CD4-positive, alpha-beta T cell treated with Interleukin-1 beta for 1 hour (primary cell): ENCODE data around the gene ZNRF3.
"Not testable (repeated sequence)": the region's sequence is repeated elsewhere in the genome, so short reads cannot be mapped to it uniquely, and the experiment has no call there.

ENCODE experiments used
- DNase-seq, 2 donors: peaks; one replicate each; pipeline ENCODE4 v3.0.0-alpha.2; 2020 to 2022

Gene ZNRF3

DNA sequence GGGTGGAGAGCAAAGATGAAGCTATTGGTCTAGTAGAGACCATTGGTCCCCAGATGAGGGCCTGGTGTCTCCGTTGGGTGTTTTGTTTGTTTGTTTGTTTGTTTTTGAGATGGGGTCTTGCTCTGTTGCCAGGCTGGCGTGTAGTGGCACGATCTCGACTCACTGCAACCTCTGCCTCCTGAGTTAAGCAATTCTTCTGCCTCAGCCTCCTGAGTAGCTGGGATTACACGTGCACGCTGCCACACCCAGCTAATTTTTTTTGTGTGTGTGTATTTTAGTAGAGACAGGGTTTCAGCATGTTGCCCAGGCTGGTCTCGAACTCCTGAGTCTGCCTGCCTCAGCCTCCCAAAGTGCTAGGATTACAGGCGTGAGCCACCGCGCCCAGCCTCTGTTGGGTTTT, 25.4 kb downstream of the ZNRF3 start:
- not testable (repeated sequence) for DNase-seq

DNA sequence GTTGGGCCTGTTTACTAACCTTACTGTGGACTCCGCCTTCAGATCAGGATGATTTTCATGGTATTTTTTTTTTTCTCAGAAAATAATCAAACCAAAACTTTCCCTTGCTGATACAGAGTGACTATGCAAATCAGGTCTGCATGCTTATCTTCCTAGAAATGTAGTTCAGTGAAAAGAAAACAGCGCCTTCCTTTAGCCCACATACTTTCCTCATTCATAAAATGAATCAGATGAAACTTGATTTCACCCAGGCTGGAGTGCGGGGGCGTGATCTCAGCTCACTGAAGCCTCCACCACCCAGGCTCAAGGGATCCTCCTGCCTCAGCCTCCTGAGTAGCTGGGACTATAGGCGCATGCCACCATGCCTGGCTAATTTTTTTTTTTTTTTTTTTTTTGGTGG, 26.0 kb downstream of the ZNRF3 start:
- DNase-seq = no peak

GRCh38 chr22:28910569-28911303, 27.4 kb downstream of the ZNRF3 start:
- no peak for DNase-seq

- no peak for DNase-seq
Observed at GRCh38 chr22:28911304-28911690, 27.9 kb downstream of the ZNRF3 start.

GRCh38 chr22:28911777-28912669, 28.7 kb downstream of the ZNRF3 start:
- DNase-seq = no peak

DNA sequence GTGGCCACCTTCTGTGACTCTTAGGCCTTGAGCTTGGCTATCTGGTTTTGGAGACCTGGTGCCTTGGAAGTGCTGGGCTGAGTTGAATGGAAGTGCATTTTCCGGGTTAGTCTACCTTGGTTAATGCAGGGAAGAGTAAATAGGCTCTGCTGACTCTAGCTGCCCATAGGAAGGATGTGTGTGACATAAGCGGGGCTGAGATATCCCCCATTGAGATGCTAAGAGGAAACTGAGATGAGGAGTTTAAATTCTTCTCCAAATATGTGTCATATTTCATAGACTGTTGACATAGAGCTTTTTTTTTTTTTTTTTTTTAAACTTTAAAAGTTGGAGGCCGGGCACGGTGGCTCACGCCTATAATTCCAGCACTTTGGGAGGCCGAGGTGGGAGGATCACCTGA, 30.8 kb downstream of the ZNRF3 start:
- no peak for DNase-seq

DNA sequence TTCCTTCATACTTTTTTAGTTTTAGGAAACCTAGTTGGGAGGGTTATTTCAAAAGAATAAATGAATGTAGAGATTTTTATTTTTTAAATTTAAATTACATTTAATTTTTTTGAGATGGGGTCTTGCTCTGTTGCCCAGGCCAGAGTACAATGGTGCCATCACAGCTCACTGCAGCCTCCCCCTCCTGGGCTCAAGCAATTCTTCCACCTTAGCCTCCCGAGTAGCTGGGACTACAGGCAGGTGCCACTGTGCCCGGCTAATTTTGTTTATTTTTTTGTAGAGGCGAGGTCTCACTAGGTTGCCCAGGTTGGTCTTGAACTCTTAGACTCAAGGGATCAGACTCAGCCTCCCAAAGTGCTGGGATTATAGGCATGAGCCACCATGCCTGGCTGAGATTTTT, 32.6 kb downstream of the ZNRF3 start:
- no peak for DNase-seq

- DNase-seq = no peak
Observed at GRCh38 chr22:28917747-28918549, 34.6 kb downstream of the ZNRF3 start.

DNA sequence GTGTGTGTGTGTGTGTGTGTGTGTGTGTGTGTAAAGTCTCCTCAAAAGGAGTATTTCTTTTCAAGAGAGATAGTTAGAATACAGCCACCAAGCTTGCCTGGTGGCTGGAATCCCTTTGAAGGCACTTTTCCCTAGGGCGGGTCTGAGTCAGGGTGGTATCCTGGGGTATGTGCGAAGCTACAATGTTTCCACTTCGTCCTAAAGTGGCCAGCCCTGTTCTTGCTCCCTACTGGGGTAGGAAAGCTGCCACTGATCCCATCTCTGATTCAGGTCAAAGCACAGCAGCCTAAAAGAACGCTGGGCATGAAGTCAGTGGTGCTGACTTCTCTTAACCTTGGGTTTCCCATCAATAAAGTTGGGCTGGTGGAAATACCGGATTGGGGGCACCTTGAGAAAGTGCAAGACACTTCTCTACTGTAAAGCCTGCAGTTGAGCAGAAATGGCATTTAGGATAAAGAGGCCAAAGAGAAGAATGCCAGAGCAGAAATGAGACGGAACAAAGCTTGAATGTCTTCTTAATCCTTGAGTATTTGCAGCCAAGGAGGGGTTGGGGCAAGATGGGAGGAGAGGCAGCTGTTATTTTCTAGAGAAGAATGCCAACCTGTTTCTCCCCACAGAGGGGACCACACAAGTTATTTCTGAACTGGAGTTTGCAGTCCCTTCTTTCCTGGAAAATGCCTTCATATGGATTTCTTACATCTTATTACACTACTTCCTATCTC, 35.3 kb downstream of the ZNRF3 start:
- DNase-seq = no peak

DNA sequence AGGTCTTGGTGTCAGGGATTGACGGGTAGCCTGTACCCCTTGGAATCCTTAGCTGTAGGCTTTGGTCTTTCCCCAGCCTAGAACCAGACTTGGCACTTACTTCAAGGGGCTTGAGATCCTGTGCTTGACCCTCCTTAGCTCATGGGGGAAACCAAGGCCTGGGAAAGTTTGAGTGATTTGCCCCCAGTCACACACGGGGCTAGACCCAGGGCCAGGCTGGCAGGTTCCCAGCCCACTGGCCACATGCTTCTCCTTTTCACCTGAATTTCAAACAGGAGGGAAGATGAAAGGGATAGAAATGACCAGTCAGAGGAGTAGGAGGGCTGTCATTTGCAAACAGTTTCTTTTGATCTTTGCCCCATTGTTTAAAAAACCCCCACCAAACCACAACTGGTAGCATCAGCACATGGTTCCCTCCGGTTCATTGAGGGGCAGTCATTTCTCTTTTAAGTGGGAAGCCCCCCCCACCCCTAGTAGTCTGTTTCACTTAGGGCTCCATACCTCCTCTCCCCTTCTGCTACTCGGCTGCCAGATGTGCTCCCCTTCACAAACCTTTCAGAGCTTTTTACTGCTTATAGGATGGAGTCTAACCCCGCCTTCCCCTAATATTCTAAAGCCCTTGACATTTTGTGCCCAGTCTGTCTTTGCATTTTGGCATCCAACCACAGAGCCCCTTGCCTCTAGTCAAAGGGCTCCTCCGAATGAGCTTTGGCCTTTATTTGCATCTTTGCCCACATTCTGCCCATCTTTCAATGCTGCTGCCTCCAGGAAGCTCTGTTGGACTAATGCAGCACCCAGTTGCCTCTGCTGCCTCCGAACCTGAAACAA, 37.6 kb downstream of the ZNRF3 start:
- no peak for DNase-seq

DNA sequence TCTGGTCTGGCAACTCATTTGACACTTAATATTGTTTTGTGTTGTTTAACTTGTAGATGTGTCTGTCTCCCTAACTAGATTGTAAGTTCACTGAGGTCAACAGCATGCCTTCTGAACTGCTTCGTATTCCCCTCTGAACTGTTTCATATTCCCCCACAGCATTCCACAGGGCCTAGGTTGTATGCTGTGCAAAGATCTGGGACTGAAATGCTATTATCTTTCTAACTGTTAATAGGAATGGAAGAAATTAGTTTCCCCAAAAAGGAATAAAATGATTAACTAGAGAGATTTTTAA, 38.2 kb downstream of the ZNRF3 start:
- no peak for DNase-seq

DNA sequence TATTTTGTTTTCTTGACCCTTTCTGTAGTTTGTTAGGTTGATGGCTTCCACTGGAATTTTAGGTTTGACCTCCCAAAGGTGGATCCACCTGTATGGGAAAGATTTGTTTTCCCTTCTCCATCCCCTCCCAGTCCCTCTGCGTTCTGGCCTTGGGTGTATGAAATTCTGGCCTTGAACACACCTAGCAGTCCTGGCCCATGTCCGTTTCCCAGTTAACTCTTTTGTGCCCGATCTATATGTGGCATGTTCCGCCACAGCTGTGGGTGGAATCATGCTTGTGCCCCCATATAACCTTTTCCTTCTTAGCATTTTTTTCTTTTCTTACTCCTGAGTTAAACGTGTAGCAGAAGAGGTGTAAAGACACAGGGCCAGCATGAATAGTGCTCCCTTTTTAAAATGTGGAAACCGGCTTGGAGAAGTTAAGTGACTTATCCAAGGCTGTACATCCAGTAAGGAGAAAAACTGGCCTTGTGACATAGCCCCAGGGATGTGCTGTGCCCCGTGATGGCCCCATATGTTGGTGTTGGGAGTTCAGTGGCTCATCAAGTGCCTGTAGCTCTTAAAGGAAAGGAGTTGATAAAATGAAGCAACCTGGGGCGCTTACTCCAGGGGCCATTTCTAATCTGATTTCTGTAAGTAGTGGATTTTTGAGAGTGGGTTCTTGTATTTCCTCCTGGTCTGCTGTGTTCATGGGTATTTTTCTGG, 39.3 kb downstream of the ZNRF3 start:
- DNase-seq = no peak

DNA sequence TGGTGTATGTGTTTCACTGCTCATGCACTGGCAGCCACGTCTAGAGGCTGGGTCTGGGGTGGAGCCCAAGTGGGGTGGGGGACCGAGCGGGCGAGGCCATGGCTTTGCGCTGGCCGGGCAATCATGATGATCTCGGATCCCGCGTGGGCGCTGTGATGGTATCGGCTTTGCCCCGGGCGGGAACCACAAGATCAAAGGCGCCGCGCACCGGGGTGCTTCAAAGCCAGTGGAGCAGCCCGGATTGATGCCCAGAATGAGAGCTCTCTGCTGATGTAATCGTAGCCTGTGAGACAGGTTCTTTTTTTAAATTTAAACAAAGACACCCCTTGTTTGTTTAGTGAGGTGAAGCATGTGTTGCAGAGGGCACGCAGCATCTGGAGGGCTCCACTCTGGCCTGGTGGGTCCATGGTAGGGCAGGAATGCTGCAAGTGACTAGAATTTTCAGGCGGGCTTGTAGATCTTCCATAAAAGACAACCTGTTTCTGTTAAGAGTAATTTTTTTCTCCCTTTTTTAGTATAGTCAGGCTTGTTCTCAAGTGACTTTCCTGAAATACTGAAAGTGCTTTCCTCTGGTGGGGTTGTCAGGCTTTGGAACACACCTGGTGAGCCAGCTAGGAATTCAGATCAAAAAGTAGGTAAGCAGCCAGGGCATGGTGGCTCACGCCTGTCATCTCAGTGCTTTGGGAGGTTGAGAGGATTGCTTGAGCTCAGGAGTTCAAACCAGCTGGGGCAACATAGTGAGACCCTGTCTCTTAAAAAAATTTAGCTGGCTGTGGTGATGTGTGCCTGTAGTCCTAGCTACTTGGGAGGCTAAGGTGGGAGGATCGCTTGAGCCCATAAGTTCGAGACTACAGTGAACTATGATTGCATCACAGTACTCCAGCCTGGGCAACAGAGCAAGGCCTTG, 40.7 kb downstream of the ZNRF3 start:
- no peak for DNase-seq

DNA sequence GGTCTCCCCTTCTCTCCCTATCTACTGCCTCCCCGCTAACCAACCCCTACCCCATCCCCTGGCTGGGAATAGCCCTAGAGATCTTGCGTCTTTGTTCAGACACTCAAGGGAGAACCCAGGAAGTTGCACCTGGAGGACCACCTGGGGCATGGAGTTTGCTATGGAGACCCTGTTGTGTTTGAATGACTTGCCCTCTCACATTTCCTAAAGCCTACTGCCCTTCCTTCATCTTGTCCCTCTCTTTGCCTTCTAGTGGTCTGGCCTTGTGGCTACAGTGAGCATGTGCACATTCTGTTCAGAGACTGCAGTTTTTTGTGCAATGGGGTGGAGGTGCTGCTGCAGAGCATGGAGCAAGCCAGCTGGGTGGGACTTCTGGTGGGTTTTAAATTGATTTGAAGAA, 42.5 kb downstream of the ZNRF3 start:
- no peak for DNase-seq

GRCh38 chr22:28927630-28928029, 44.3 kb downstream of the ZNRF3 start:
- DNase-seq = no peak

- DNase-seq = no peak
Observed at GRCh38 chr22:28929197-28929596, 45.8 kb downstream of the ZNRF3 start.

DNA sequence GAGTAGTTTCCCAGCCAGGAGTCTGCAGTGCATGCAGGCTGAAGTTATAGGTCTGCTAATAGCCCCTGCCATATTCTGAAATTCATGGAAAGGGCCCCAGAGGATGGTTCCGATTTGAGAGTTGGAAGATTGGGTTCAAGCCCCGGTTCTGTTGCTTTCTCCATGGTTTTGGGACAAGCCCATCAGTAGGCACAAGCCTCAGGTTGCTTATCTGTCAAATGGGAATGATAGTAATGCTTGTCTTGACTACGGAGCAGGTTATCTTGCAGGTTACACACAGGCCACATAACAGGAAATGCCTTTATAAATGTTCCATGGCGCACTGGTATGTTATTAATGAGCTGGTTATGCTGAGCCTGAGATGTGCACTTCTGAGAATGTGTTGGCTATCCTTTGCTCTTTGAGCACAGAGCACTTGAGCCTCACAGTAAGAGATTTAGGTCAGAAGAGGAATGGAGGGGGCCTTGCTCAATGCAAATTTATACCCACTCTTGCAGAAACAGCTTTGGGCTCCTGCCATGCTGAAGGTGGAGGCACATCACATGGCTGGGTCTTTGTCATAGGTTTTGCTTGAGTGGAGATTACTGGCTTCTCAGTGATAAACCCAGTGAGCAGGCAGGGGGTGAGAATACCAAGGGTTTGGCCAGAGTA, 47.1 kb downstream of the ZNRF3 start:
- no peak for DNase-seq

DNA sequence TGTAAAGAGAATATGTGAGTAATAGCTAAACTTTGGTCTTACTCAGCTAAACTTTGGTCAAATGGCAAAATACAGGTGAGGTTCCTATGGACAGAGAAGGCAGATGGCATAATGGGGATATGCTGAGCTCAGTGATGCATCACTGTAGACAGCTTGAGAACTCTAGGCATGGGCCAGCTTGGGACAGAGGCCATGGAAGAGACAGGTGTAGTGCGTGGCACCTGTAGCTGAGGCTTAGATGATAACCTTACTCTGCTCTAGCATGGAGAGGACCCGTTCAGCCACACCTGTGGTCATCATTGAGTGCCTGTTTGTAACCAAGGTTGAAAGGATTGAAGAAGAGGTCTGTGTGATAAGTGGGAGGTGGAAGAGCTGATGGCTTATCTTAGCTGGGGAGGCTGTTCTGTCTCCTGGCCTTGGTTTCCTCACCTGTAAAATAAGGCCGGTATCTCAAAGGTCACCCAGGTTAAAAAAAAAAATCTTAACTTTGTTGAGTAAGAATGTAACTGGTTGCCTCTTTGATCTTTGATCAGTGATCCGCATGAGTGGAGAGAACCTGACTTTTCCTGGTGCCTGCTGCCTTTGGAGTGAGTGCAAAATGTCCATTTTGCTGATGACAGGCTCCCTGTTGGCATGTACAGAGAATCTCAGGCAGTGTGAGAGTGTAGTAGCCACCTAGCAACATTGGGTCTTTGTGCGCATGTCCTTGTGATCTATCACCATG, 48.6 kb downstream of the ZNRF3 start:
- DNase-seq = no peak

GRCh38 chr22:28933321-28933720, 49.9 kb downstream of the ZNRF3 start:
- DNase-seq = no peak
